ENCODE data around the gene RAB31.
"Not testable (repeated sequence)": the region's sequence is repeated elsewhere in the genome, so short reads cannot be mapped to it uniquely, and the experiment has no call there.

The RAB31 gene

GRCh38 chr18:9848170-9848879 lies 140.2 kb downstream of the RAB31 start:
- no peak for DNase-seq

- DNase-seq, result no peak
Observed at GRCh38 chr18:9849407-9850283, 141.5 kb downstream of the RAB31 start.

GRCh38 chr18:9850309-9850708 lies 142.2 kb downstream of the RAB31 start:
- no peak for DNase-seq

DNA sequence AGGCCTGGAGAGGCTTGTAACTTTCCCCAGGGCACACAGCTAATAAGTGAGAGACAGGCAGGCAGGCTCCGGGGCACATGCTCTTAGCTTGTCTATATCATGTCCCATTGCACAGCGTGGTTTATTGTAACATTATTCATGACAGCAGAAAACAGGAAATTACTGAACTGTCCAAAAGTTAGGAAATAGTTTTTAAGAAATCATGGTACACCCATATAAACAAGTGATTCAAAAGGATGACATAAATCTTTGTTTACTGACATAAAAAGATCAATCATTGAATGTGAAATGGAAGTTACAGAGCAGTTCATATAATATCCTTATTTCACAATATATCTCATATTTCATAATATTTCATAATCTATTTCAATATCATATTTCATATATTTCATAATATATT lies 143.4 kb downstream of the RAB31 start:
- DNase-seq, result no peak

GRCh38 chr18:9852266-9853081 lies 144.4 kb downstream of the RAB31 start:
- no peak for DNase-seq

GRCh38 chr18:9854801-9855676 lies 146.9 kb downstream of the RAB31 start:
- no peak for DNase-seq

GRCh38 chr18:9855681-9856080 lies 147.6 kb downstream of the RAB31 start:
- DNase-seq, result no peak

DNA sequence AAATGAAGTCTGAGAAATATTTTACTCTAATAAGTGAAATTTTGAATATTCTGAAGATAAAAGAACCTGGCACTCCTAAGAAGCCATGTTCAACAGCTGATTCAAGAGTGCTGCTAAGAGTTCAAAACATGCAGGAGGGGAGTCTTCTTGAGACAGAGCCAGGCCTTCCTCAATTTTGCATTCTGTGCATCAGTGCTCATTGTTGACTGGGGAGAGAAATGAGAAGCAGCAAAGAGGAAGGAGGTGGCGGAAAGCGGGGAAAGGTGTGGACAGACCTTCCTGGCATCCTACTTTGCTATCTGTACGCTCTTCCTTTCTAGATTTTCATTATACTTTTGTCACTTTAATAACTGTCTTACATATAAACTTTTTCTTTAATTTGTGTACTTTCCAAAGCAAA lies 148.0 kb downstream of the RAB31 start:
- no peak for DNase-seq

GRCh38 chr18:9857479-9857998 lies 149.4 kb downstream of the RAB31 start:
- DNase-seq, result not testable (repeated sequence)

DNA sequence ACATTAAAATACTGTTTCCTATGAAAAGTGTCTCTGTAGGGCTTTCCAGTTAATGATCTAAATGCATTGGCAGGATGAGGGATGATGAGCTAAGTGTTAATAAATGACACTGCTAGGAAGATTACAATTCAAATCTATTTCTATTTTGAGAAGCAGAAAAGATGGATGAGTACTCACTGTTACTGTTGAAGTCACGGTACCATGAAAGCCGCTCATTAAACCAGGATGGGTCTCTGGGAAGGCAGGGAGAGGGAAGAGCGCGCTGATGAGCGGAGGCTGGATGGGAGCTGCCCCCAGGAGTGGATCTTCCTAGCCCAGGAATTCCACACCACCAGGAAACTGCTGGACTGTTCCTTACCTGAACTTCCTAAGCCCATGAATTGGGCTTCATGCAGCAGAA lies 150.5 kb downstream of the RAB31 start:
- no peak for DNase-seq

DNA sequence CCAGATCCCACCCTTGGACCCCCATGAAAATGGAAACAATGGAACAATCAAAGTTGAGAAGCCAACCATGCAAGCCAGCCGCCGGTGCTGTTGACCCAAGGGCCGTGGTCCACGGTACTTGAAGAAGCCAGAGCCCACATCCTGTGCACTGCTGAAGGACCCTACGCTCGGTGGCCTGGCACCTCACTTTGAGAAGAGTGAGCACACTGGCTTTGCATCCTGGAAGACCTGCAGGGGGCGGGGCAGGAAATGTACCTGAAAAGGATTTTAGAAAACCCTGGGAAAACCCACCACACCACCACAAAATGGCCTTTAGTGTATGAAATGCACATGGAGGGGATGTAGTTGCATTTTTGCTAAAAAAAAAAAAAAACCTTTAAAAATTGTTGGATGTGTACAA lies 151.1 kb downstream of the RAB31 start:
- DNase-seq, result no peak

- no peak for DNase-seq
Observed at GRCh38 chr18:9860682-9861081, 152.6 kb downstream of the RAB31 start.

- DNase-seq, result no peak
Observed at GRCh38 chr18:9861157-9861556, 153.1 kb downstream of the RAB31 start.

- DNase-seq, result no peak
Observed at GRCh38 chr18:9861933-9862332, 153.8 kb downstream of the RAB31 start.

DNA sequence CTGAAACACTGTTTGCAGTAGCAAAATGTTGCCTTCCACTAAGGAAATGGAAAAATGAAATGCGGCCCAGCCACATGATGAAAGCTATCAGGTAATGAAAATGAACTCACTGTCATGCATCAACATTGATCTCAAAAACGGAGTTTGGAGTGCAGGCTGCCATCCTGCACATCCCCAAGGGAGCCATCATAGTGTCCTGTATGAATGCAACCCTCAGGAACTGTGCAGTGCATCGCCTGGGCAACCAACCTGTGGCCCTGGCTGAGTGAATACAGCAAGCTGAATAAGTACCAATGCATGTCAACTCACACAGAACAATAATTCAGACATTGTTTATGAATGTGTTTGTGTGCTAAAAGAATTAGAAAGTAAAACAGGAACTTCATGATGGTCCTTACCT lies 154.6 kb downstream of the RAB31 start:
- DNase-seq, result no peak

DNA sequence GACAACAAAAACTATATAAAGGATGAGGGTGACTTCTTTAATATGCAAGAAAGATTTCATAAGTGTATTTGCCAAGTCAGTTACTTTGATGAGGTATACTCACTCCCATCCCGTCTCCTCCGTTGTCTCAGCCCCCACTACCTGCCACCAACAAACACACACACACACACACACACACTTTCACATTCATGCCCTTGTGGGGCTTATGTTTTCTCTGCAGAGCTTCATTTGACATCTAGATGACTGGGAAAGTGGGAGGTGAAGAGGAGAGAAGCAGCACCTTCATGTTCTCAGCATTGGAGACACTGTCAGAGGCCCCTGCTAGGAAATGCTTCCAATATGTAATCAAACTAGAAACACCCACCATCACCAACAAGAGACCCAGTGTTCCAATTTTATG lies 155.2 kb downstream of the RAB31 start:
- no peak for DNase-seq

- DNase-seq, result no peak
Observed at GRCh38 chr18:9865764-9866490, 157.8 kb downstream of the RAB31 start.

- DNase-seq, result no peak
Observed at GRCh38 chr18:9866627-9867026, 158.5 kb downstream of the RAB31 start.

DNA sequence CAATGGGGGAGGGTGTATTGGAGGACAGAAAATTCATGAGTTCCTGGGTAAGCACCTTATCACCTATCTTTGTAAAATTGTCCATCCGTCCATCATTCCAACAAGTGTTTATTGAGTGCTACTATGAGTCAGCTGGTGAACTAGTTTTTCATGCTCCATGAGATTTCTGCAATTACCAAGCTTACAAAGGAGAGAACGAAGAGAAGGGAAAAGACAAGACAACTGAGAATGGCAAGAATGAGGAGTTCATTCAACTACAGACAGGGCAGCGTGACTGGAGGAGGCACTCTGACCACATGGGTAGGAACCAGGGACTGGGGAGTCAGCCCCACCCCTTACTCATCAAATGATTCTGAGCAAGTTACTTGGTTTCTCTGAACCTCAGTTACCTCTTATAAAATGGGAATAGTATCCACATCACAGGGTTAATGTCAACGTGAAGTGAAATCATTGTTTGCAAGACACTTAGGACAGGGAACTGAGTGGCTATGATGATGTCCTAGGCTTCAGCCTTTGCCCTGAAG lies 159.0 kb downstream of the RAB31 start:
- DNase-seq, result no peak

GRCh38 chr18:9868857-9869714 lies 161.0 kb downstream of the RAB31 start:
- DNase-seq, result no peak

Data from NCI-H1694 treated with DMSO at 0.1 percent for 48 hours (cell line).